ENCODE results near the gene EVX2. TPM values are rescaled to one million over a fixed set of nuclear protein-coding genes. Genes with fewer than 3 reads are reported as not detected.

Gene EVX2
- total RNA-seq, 4 donors from 2014 or later, result 0.16 TPM; not detected in 3

GRCh38 chr2:176124947-176125771 is 41.4 kb upstream of the EVX2 start:
- no peak for TF ChIP-seq CTCF (IDR thresholded peaks at IDR 0.05; ENCODE audit: low read depth)

- TF ChIP-seq CTCF (IDR thresholded peaks at IDR 0.05; ENCODE audit: low read depth), result no peak
These were observed 40.6 kb upstream of the EVX2 start for GRCh38 chr2:176124110-176124946.

GRCh38 chr2:176123411-176124109 is 39.8 kb upstream of the EVX2 start:
- no peak for TF ChIP-seq CTCF (IDR thresholded peaks at IDR 0.05; ENCODE audit: low read depth)

- TF ChIP-seq CTCF (IDR thresholded peaks at IDR 0.05; ENCODE audit: low read depth), result no peak
These were observed 39.1 kb upstream of the EVX2 start, which contains the start of gene HOXD9 for GRCh38 chr2:176122683-176123410. Gene HOXD9 (plus strand): TSS chr2:176122719. CDS start chr2:176122769, 50 bp downstream.

- no peak for TF ChIP-seq CTCF (IDR thresholded peaks at IDR 0.05; ENCODE audit: low read depth)
These were observed 38.4 kb upstream of the EVX2 start for GRCh38 chr2:176122052-176122682.

GRCh38 chr2:176121190-176122051 is 37.7 kb upstream of the EVX2 start:
- no peak for TF ChIP-seq CTCF (IDR thresholded peaks at IDR 0.05; ENCODE audit: low read depth)

All from subcutaneous adipose tissue (tissue), 4 donors.